ENCODE results near the gene CDY2B.
"Not testable (repeated sequence)": the region's sequence is repeated elsewhere in the genome, so short reads cannot be mapped to it uniquely, and the experiment has no call there.

The CDY2B gene, protein sequence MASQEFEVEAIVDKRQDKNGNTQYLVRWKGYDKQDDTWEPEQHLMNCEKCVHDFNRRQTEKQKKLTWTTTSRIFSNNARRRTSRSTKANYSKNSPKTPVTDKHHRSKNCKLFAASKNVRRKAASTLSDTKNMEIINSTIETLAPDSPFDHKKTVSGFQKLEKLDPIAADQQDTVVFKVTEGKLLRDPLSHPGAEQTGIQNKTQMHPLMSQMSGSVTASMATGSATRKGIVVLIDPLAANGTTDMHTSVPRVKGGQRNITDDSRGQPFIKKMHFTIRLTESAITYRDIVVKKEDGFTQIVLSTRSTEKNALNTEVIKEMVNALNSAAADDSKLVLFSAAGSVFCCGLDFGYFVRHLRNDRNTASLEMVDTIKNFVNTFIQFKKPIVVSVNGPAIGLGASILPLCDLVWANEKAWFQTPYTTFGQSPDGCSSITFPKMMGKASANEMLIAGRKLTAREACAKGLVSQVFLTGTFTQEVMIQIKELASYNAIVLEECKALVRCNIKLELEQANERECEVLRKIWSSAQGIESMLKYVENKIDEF

GRCh38 chrY:17880120-17880519 lies at the start of gene CDY2B:
Gene CDY2B, minus strand, starts transcription at chrY:17880220. Its CDS starts 328 bp downstream, at chrY:17879892.
- not testable (repeated sequence) for DNase-seq

DNA sequence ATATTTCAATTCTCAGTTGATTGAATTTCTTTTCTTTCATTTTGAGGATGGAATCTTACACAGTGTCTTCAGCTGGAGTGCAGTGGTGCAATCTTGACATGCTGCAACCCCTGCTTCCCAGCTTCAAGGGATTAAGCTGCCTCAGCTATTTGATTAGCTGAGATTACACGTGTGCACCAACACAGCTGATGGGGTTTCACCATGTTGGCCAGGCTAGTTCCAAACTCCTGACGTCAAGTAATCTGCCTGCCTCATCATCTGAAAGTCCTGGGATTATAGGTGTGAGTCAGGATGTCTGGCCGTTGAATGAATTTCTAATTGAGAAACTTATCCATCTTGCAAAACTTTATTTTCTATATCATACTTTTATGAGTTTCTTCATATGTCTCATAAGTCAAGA lies 28.0 kb upstream of the CDY2B start:
- not testable (repeated sequence) for DNase-seq

DNA sequence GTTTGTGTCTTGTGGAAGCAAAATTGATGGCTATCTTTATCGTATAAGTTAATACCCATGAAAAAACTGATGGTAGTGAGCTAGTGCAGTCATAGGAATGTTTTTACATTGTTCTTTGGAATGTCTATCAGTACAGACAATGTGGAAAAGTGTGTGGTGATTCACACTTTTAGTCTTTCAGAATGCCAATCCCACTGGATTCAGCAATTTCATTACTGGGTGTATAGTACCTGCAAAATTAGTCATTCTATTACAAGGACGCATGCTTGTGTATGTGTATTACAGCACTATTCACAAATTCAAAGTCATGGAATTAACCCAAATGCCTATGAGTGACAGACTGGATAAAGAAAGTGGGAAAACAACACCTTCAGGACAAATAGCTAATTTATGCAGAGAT lies 27.3 kb upstream of the CDY2B start:
- not testable (repeated sequence) for DNase-seq

GRCh38 chrY:17881697-17882096 lies 1.7 kb upstream of the CDY2B start:
- DNase-seq = not testable (repeated sequence)

GRCh38 chrY:17876767-17877166 lies 3.3 kb downstream of the CDY2B start:
- DNase-seq = not testable (repeated sequence)

GRCh38 chrY:17875401-17875800 lies 4.6 kb downstream of the CDY2B start:
- DNase-seq = not testable (repeated sequence)

DNA sequence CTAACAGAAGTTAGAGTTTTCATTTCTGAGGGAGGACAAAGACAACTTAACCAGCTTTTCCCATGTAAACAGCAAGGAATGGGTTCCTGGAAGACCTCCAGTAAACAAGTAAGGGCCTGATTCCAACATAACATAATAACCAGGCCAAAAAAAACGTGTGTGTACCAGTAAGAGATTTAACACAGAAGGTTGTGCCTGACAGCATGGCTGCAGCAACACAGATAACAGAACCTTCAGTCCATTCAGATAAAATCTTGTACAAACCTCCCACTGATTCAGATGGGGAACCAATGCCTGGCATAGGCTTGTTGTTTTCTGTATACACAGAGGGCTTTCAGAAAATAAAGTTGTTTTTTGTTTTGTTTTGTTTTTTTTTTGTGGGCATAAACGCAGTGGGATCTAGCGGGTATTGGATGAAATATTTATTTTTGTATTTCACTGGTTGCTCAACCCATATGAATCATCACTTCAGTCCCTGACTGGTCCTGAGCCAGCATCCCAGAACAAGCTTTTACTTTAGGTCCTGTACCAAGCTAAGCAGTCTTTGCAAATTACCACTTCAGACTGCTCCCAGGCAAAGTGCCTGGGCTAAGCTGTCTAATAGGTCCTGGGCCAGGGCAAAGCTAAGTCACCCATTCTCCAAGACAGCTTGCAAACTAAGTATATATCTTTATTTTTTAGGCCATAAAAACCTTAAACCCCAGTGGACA lies 8.7 kb downstream of the CDY2B start:
- DNase-seq = not testable (repeated sequence)

- DNase-seq = not testable (repeated sequence)
These were observed 9.3 kb downstream of the CDY2B start for GRCh38 chrY:17870737-17871136.

- DNase-seq = not testable (repeated sequence)
These were observed 12.2 kb downstream of the CDY2B start for GRCh38 chrY:17867850-17868249.

GRCh38 chrY:17860634-17861033 lies 19.4 kb downstream of the CDY2B start:
- DNase-seq = not testable (repeated sequence)

GRCh38 chrY:17856963-17857848 lies 22.8 kb downstream of the CDY2B start:
- not testable (repeated sequence) for DNase-seq

DNA sequence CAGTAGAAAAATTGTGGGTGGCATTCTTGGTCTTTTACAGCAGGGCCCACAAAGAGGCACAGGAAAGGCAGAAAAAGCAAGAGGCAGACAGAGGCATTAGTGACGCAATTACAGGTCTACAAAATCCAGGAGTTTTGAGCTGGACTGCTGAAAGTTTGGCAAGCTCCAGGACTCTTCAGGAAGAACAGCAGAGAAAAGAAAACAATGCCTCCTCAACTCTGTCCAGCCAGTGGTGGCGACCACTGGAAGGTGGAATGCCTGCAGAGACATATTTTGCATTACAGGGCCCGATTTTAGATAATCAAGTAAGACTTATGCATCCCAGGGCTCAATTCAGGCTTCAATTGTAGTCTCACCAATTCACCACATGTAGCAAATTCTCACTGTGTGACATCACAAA lies 23.5 kb downstream of the CDY2B start:
- not testable (repeated sequence) for DNase-seq

DNA sequence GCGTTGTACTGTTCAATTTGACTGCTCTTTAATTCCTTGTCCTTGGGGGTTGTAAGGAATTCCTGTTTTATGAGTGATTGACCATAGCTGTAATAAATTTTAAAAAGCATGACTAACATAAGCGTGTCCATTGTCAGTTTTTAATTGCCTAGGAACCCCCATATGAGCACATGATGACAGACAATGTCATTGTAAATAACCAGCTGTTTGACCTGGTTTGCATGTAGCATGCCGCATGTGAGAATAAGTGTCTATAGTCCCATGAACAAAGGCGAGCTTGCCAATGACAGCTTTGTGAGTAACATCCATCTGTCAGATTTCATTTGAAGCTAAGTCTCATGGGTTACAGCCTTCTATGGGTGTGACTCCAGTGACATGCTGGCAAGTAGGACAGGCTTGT lies 30.9 kb downstream of the CDY2B start:
- not testable (repeated sequence) for DNase-seq

- DNase-seq = not testable (repeated sequence)
These were observed 47.9 kb downstream of the CDY2B start for GRCh38 chrY:17832149-17832548.
